ENCODE measurements around the gene RBMS3.
"Not testable (repeated sequence)": the region's sequence is repeated elsewhere in the genome, so short reads cannot be mapped to it uniquely, and the experiment has no call there.

Gene RBMS3

DNA sequence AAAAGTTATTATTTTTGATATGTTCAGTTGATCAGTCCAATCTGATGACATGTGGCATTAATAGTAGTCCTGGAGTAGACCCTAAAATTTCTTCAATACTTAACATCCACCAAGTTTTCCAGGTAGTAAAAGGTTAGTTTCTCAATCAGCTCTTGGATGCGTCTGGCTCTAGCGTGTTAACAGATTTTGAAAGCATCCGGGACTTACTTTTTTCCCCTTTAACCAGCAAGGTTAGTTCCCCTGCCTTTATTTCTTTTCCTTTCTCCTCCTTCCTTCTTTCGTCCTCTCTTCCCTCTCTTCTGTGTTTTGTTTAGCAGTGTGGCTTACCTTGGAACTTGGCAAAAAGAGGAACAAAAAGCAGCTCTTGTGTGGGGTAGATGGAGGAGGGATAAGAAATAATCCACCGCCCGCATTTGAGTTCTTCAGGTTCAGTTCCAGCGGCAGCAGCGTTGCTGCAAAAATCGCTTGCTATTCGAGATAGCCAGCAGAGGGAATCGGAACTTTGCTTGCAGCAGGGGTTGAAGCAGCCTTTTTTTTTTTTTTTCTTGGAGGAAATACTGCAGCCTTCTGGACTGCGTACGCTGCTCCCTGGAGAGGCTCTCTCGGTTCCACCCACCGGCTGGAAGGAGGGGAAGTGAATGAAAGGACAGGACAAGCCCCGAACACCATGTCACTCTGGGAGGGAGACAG, at the start of gene RBMS3:
TSS of gene RBMS3 (plus strand) at position 668 of the 690 bp plus-strand sequence.
- no peak for DNase-seq (ENCODE audit: low read depth)

DNA sequence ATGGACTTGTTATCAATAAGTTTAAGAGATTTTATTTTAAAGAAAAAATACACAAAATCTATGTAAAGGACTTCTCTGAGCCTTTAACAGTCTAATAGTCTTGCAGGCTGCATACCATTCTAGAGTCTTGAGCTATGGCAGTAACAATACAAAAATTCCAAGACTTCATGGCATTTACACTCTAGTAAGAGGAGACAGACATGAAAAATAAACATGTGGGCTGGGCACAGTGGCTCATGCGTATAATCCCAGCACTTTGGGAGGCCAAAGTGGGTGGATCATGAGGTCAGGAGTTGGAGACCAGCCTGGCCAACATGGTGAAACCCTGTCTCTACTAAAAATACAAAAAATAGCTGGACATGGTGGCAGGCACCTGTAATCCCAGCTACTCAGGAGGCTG, 47.7 kb upstream of the RBMS3 start:
- DNase-seq (ENCODE audit: low read depth), result not testable (repeated sequence)

- DNase-seq (ENCODE audit: low read depth), result no peak
These were observed 44.6 kb upstream of the RBMS3 start for GRCh38 chr3:29236146-29236840.

DNA sequence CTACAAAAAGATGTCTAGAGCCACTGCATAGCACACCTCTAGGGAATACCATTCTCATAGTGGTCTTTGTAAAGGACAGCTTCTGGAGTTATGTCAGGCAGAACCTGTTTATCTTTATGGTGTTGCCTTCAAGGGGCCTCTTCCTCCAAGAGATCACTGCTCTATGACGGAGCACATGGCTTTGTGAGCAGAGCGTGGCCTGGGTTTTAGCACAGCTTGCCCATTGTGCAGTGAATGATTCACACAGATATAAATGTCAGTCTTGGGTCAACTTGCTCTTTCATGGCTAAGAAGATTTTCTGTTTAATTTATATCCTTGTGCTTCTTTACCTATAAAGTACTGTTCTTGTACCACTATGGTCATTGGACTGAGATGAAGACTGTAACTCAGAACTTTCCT, 41.5 kb upstream of the RBMS3 start:
- no peak for DNase-seq (ENCODE audit: low read depth)

GRCh38 chr3:29240248-29240647, 40.6 kb upstream of the RBMS3 start:
- no peak for DNase-seq (ENCODE audit: low read depth)

DNA sequence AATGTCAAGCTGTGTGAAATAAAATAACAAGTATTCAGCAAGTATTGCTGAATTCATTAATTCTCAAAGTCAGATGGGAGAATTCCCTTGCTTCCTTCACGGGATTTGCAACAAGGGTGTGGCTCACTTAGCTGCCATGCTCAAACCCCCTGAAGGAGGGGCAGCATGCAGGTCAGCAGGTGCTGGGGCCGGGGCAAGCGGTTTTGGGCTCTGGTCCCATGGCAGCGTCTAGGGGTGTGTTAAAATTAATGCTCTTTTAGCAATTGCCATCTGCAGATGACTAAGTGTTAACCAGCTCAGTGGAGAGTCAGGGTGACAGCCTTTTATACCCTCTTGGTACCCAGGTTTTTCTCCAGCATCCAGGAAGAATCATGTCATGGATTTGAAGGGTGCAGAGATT, 40.0 kb upstream of the RBMS3 start:
- DNase-seq (ENCODE audit: low read depth), result no peak

DNA sequence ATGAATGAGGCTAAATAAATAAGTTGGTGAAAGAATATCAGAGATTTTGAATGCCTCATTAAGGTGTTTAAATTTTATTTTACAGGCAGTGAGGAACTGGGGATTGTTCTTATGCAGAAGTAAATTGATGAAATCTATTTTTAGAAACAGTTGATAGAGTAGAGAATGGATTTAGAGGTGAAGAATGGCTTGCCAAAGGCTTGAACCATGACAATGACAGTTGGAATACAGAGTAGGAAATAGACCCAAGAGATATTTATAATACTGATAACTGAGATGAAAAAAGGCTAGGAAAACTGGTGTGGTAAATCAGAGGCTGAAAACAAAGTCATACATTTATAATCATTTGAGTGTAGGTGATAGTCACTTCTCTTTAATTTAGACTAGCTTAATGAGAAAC, 39.0 kb upstream of the RBMS3 start:
- no peak for DNase-seq (ENCODE audit: low read depth)

DNA sequence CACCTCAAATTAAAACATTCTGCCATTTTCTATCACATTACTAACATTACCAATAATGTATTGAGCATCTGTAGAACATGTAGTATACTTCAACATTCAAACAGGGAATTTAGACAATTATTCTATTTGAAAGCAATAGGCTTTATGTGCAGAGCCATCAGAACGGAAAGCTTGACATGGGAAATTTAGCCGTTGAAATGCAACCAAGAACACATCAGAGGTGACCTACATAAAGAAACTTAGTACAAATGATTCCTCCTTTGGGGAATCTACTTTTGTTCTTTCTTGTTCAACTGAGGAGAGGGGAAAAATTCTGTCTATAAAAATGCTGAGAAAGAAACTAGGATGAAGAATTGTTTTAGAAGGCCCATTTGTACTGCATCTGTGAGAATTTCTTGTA, 38.6 kb upstream of the RBMS3 start:
- no peak for DNase-seq (ENCODE audit: low read depth)

- DNase-seq (ENCODE audit: low read depth), result no peak
These were observed 35.4 kb upstream of the RBMS3 start for GRCh38 chr3:29245441-29245840.

DNA sequence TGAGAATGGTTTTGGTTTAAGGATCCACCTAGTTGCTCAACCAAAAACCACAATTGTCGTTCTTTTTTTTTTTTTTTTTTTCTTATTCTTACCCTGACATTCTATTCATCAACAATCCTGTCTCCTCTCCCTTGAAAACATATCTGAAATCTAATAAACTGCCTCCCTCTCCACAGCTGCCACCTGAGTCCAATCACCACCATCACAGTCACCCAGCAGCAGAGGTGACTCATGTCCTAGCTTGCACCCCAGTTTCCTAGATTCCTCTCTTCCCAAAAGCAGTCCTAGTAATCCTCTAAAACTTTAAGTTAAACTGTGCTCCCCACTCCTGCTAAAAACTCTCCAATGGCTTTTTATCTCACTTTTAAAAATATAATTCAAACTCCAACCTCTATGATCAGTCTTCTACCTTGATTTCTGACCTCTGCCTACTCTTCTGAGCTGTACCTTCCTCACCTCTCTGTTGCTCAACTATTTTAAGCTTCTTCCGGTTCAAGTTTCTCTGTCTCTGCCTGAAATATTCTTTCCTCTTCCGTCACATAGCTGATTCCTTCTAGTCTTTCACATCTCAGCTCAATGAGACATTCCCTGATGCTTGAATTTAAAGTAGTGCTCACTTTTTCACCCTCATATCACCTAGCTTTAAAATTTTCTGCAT, 33.7 kb upstream of the RBMS3 start:
- DNase-seq (ENCODE audit: low read depth), result no peak

DNA sequence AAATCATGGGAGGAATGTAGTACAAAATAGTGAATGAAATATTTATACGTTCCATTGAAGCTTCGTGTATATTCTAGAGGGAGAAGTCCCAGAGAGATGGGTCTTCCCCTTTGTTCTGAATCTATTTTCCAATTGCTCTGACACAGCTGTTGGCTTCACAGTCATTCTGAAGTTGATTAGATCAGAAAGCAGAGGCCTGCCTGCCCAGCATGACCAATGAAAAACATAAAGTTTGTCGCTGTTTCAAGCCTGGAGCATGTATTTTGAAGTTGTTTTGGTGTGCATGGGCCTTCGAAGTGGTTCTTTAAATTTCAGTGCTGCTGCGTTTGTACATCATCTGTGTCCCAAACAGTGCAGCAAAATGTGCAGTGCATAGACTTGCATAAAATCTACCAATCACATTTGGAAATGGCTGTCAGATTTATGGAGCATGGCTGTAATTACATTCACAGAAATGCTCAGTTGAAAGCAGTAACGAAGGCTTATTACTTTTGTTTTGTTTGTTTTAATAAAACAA, 31.0 kb upstream of the RBMS3 start:
- no peak for DNase-seq (ENCODE audit: low read depth)

GRCh38 chr3:29255854-29256696, 24.8 kb upstream of the RBMS3 start:
- DNase-seq (ENCODE audit: low read depth), result no peak

- no peak for DNase-seq (ENCODE audit: low read depth)
These were observed 22.7 kb upstream of the RBMS3 start for GRCh38 chr3:29258161-29258560.

DNA sequence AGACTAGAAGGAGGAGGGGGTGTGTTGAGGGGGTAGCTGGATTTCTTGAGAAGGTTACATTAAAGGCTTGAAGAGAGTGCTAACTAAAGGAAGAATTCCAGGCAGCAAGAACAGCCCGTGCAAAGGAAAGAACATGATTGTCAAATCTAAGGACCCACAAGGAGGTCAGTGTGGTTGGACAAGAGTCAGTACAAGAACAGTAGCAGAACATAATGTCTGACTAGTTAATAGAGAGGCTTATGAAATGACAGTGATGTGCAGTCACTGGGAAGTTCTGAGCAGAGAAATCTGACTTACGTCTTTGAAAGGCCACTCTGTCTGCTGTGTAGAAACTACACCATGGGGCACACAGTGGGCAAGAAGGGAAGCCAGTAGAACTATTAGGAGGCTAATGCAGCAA, 19.8 kb upstream of the RBMS3 start:
- DNase-seq (ENCODE audit: low read depth), result no peak

- DNase-seq (ENCODE audit: low read depth), result no peak
These were observed 17.4 kb upstream of the RBMS3 start for GRCh38 chr3:29263476-29263875.

- DNase-seq (ENCODE audit: low read depth), result no peak
These were observed 15.3 kb upstream of the RBMS3 start for GRCh38 chr3:29265509-29266072.

- no peak for DNase-seq (ENCODE audit: low read depth)
These were observed 13.6 kb upstream of the RBMS3 start for GRCh38 chr3:29267226-29267625.

GRCh38 chr3:29268651-29269050, 12.2 kb upstream of the RBMS3 start:
- DNase-seq (ENCODE audit: low read depth), result no peak

- no peak for DNase-seq (ENCODE audit: low read depth)
These were observed 10.1 kb upstream of the RBMS3 start for GRCh38 chr3:29270752-29271151.

- no peak for DNase-seq (ENCODE audit: low read depth)
These were observed 9.4 kb upstream of the RBMS3 start for GRCh38 chr3:29271475-29271874.

DNA sequence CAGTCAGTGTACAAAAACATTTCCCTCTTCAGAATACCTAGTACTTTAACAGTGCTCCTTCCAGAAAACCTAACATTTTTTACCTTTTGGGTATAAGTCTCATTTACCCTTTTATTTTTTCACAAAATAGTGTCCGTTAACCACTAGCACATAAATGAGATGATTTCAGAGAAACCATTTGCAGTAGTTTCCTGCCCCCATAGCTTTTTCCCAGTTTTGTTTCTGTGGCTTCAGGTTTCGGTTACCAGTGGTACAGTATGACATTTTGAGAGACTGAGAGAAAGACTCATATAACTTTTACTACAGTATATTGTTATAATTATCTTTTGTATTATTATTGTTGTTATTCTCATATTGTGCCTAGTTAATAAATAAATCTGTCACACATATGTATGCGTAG, 6.2 kb upstream of the RBMS3 start:
- no peak for DNase-seq (ENCODE audit: low read depth)

- DNase-seq (ENCODE audit: low read depth), result no peak
These were observed 5.6 kb upstream of the RBMS3 start for GRCh38 chr3:29275309-29275708.

Measured in stimulated activated CD8-positive, alpha-beta memory T cell treated with anti-CD3 and anti-CD28 coated beads, Interleukin-15, amount 100 ng/mL, for 24 hours (primary cell).